ENCODE data around the gene CPXCR1.
"Not testable (repeated sequence)": the region's sequence is repeated elsewhere in the genome, so short reads cannot be mapped to it uniquely, and the experiment has no call there.

The CPXCR1 gene

DNA sequence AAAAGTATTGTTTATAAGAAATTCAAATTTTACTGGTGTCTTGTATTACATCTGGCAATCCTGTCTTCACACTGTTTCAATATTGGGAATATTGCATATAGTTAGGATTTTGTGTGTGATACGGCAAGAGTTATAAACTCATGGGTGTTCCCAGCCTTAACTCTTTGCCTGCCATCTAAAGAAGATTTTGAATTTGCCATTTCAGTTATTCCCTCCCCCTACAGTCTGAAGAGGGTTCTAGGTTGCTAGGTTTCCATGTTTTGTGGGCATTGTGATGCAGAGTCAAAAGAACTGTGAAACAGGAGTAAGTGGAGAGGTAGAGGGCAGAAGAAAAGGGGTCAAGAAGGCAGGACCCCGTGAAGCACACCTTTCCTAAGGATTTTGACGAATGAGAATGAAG, at the start of gene CPXCR1:
CPXCR1 (plus strand) TSS at position 301 of the 400 bp plus-strand sequence. CDS start 6,190 bp downstream, outside the sequence.
- DNase-seq: no peak

DNA sequence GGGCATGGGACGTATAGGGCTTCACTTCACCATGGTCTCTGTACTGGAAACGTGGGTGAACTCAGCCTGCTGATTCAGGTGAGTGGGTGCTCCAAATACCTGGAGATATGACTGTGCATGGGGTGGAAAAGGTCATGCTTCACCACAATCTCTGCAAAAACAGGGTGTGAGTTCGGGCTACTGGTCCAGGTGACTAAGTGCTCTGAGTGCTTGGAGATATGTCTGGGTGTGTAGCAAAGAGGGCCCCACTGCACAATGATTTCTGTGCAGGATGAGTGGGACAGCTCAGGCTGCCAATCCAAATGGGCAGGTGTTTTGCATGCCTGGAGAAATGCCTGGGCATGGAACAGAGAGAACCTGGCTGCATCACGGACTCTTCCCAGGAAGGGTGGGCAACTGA, 11.2 kb upstream of the CPXCR1 start:
- DNase-seq: no peak

DNA sequence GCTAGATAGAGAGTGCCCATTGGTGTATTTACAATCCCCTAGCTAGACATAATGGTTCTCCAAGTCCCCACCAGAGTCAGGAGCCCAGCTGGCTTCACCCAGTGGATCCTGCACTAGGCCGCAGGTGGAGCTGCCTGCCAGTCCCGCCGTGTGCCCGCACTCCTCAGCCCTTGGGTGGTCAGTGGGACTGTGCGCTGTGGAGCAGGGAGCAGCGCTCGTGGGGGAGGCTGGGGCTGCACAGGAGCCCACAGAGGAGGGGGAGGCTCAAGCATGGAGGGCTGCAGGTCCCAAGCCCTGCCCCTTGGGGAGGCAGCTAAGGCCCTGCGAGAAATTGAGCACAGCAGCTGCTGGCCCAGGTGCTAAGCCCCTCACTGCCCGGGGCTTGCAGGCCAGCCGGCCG, 810 bp upstream of the CPXCR1 start:
- DNase-seq: not testable (repeated sequence)

DNA sequence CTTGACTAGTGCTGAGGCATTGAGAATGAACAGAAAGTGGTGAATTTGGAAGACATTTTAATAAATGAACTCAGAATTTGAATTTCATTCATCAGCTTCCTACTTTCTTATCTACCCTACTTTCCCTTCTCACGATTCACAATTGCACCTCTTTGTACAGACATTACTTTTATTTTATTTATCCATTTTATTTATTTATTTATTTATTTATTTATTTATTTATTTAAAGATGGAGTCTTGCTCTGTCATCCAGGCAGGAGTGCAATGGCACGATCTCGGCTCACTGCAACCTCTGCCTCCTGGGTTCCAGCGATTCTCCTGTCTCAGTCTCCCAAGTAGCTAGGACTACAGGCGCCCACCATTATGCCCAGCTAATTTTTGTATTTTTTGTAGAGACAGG, 5.3 kb downstream of the CPXCR1 start:
- DNase-seq: not testable (repeated sequence)

- no peak for DNase-seq
Measured at GRCh38 chrX:88789825-88790224, 42.8 kb downstream of the CPXCR1 start.

Measured in NCI-H345 (cell line).